Gastrocnemius medialis (tissue), 4 donors: Measurements from ENCODE around the gene IQCB1. TPM values are rescaled to one million over a fixed set of nuclear protein-coding genes. Genes with fewer than 3 reads are reported as not detected.

Experiments
- ATAC-seq, 2 donors: fragments of 150-250 bp; one replicate each; pipeline ENCODE4 v1.9.1; 2016
- DNase-seq, 2 donors: peaks; one replicate each; pipeline ENCODE4 v3.0.0-alpha.2; 2019
- H3K27ac ChIP-seq, 4 donors: fragments of 200-600 bp; sonication (generic); 1 replicate in 1 of 4; 2 replicates in 3 of 4; pipeline ENCODE4 v1.5.1; 2016 to 2018; ENCODE audit warnings: mild to moderate bottlenecking in 2 of 4, moderate library complexity in 1 of 4
- H3K27me3 ChIP-seq, 3 donors: fragments of 200-600 bp; sonication (generic) in 2 of 3; 1 replicate in 1 of 3; 2 replicates in 2 of 3; pipeline versions ENCODE4 v1.5.1 to v1.6.0; 2016 to 2019; ENCODE audit warnings: mild to moderate bottlenecking in 1 of 3, moderate library complexity in 1 of 3
- H3K36me3 ChIP-seq, 2 donors: fragments of 200-600 bp; sonication (generic) in 1 of 2; one replicate each; pipeline ENCODE4 v1.5.1; 2017 to 2018
- H3K4me1 ChIP-seq, 2 donors: fragments of 200-600 bp; sonication (generic) in 1 of 2; one replicate each; pipeline ENCODE4 v1.5.1; 2016 to 2017; ENCODE audit warnings: mild to moderate bottlenecking in 2 of 2
- H3K4me3 ChIP-seq, 4 donors: fragments of 200-600 bp; sonication (generic) in 3 of 4; 1 replicate in 1 of 4; 2 replicates in 3 of 4; pipeline ENCODE4 v1.5.1; 2016 to 2019; ENCODE audit warnings: mild to moderate bottlenecking in 2 of 4
- H3K9me3 ChIP-seq, 3 donors: fragments of 200-600 bp; sonication (generic) in 2 of 3; 1 replicate in 1 of 3; 2 replicates in 2 of 3; pipeline ENCODE4 v1.5.1; 2016 to 2019
- POLR2A ChIP-seq, 2 donors: fragments of 450-650 bp; IDR thresholded peaks; one replicate each; pipeline ENCODE4 v1.6.1; 2017; ENCODE audit warnings: antibody characterized with exemption in 2 of 2, mild to moderate bottlenecking in 2 of 2, moderate library complexity in 2 of 2
- in situ Hi-C, 4 donors: fragments of 200-750 bp; cut with MboI; loops; one replicate each; pipeline versions ENCODE4 v1.15.0 to v1.8.0; 2017; ENCODE audit warnings: low sequenced_read_pairs in 4 of 4
- intact Hi-C: fragments of 100-400 bp; cut with DNase I; formaldehyde crosslinking; loops from one replicate; pipeline ENCODE4 v1.15.1; 2023; ENCODE audit warnings: low total_unique reads
- total RNA-seq, 4 donors: library from RNA; depleted of rRNA; stranded (reverse); fragments of >200 nt; gene quantifications; one replicate each; pipeline versions ENCODE4 v1.1.0 to v1.2.3, GENCODE V29; 2016
- TF ChIP-seq, protein P1 (sequence below), 5 experiments: fragments of 450-650 bp in 3 of 5; fragments of 200-600 bp in 2 of 5; sonication (generic) in 2 of 5; IDR thresholded peaks in 4 of 5; conservative IDR thresholded peaks in 1 of 5; 1 replicate in 4 of 5; 2 replicates in 1 of 5; pipeline ENCODE4 v1.5.1; 2016 to 2019; ENCODE audit warnings: antibody characterized with exemption in 5 of 5, mild to moderate bottlenecking in 3 of 5, moderate library complexity in 3 of 5

The IQCB1 gene
- total RNA-seq, 4 donors from 2014 or later: 8.8 to 14.0 (median 11.8) TPM

DNA sequence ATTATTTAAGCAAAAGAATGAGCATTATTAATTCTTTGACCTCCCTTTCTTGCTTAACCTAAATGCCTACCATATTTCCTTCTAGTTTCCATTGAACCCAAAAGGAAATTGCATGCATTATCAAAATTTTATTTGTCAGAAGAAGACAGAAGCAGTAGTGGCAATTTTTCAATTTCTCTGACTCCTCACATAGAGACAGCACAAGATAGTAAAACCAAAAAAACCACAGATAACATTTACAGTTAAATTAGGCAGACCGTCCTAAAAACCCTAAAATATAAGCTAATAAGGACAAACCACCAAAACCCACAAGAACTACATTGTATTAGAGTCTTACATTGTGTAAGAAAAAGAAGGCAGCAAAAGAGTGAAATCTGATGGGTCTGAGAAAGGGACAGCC lies 112.4 kb downstream of the IQCB1 start:
- DNase-seq: no peak
- ATAC-seq: no peak
- H3K27ac ChIP-seq: no peak overlapping the region
- H3K4me3 ChIP-seq: no peak overlapping the region
- in situ Hi-C loops: loop anchor here in 1 of 4 donors (25.0 kb wide), 1 partner anchor 90 kb away; no protein-coding TSS in a partner anchor
- intact Hi-C loops: no loop called here
- TF ChIP-seq POLR2A (IDR thresholded peaks at IDR 0.05): no peak
- TF ChIP-seq, protein P1, sequence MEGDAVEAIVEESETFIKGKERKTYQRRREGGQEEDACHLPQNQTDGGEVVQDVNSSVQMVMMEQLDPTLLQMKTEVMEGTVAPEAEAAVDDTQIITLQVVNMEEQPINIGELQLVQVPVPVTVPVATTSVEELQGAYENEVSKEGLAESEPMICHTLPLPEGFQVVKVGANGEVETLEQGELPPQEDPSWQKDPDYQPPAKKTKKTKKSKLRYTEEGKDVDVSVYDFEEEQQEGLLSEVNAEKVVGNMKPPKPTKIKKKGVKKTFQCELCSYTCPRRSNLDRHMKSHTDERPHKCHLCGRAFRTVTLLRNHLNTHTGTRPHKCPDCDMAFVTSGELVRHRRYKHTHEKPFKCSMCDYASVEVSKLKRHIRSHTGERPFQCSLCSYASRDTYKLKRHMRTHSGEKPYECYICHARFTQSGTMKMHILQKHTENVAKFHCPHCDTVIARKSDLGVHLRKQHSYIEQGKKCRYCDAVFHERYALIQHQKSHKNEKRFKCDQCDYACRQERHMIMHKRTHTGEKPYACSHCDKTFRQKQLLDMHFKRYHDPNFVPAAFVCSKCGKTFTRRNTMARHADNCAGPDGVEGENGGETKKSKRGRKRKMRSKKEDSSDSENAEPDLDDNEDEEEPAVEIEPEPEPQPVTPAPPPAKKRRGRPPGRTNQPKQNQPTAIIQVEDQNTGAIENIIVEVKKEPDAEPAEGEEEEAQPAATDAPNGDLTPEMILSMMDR (IDR thresholded peaks at IDR 0.05 in 4 of 5, conservative IDR thresholded peaks at IDR 0.05 in 1 of 5): no peak
- H3K9me3 ChIP-seq: no peaks in the 10 kb centered on the region
- no peaks in the 10 kb centered on the region for H3K27me3 ChIP-seq
- H3K4me1 ChIP-seq: no peaks in the 10 kb centered on the region
- H3K36me3 ChIP-seq: peaks cover 0 to 93% of the 10 kb centered on the region in 2 donors

GRCh38 chr3:121720163-121720562 lies 114.7 kb downstream of the IQCB1 start:
- TF ChIP-seq, protein P1 (IDR thresholded peaks at IDR 0.05 in 4 of 5, conservative IDR thresholded peaks at IDR 0.05 in 1 of 5): no peak
- TF ChIP-seq POLR2A (IDR thresholded peaks at IDR 0.05): no peak
- no peaks in the 10 kb centered on the region for H3K27me3 ChIP-seq
- in situ Hi-C loops (loop anchor here in 1 of 4 donors (25.0 kb wide), 1 partner anchor 92 kb away; no protein-coding TSS in a partner anchor), intact Hi-C loops (no loop called here)
- no peaks in the 10 kb centered on the region for H3K9me3 ChIP-seq
- no peak overlapping the region for H3K27ac ChIP-seq
- no peak for ATAC-seq
- DNase-seq: no peak
- H3K4me1 ChIP-seq: no peaks in the 10 kb centered on the region
- H3K36me3 ChIP-seq: peaks cover 3 to 92% of the 10 kb centered on the region in 2 donors
- no peak overlapping the region for H3K4me3 ChIP-seq

Other genes starting within 250 kb of the IQCB1 start
- gene FBXO40, start 241.7 kb downstream of the IQCB1 start, total RNA-seq: 10 to 100 TPM in 3 of 4 donors, 1 to 10 TPM in 1; 7.2 to 40.8 (median 28.7) TPM
- gene HCLS1, start 174.2 kb downstream of the IQCB1 start, total RNA-seq: 10 to 100 TPM in 1 of 4 donors, 1 to 10 TPM in 3; 6.6 to 15.3 (median 7.8) TPM
- 10 to 100 TPM; 18.1 to 31.6 (median 26.7) TPM for gene GOLGB1, start 85.3 kb downstream of the IQCB1 start, total RNA-seq
- 1 to 10 TPM; 2.6 to 5.7 (median 3.6) TPM for gene EAF2, start 149 bp upstream of the IQCB1 start, total RNA-seq
- gene SLC15A2, start 59.3 kb upstream of the IQCB1 start, total RNA-seq: under 1 TPM; 0.07 to 0.82 (median 0.41) TPM
- gene ILDR1, start 187.2 kb upstream of the IQCB1 start, total RNA-seq: not detected
- 1 to 10 TPM in 3 of 4 donors, under 1 TPM in 1; 0.92 to 2.4 (median 1.6) TPM for gene CD86, start 220.3 kb upstream of the IQCB1 start, total RNA-seq